ENCODE measurements around the gene TPO.
"Not testable (repeated sequence)": the region's sequence is repeated elsewhere in the genome, so short reads cannot be mapped to it uniquely, and the experiment has no call there.

TPO gene

DNA sequence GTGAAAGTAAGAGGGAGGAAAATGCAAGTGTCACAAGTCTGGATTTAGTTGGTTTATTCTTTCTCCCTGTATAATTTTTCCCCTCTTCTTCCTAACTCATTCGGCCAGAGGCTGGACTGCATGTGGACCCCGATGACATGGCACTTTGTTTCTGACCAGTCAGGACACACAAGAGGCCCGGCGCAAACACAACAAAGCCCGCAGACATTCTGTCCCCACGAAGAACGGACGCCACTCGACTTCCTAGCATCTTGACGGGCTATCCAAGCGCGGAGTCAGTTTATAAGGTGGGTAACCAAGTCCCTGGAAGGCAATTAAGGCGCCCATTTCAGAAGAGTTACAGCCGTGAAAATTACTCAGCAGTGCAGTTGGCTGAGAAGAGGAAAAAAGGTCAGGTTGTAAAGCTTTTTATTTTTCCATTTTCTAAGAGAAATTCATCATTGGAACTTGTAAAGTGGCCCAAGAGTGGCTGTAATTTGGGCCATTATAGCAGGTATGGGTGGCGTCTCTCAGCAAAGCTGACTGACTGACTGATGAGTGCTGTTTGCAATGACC lies at the start of gene TPO:
TSS of gene TPO (plus strand) at position 308 of the 555 bp plus-strand sequence. CDS start 946 bp downstream, outside the sequence.
- no peak for DNase-seq
- ATAC-seq, result no peak

DNA sequence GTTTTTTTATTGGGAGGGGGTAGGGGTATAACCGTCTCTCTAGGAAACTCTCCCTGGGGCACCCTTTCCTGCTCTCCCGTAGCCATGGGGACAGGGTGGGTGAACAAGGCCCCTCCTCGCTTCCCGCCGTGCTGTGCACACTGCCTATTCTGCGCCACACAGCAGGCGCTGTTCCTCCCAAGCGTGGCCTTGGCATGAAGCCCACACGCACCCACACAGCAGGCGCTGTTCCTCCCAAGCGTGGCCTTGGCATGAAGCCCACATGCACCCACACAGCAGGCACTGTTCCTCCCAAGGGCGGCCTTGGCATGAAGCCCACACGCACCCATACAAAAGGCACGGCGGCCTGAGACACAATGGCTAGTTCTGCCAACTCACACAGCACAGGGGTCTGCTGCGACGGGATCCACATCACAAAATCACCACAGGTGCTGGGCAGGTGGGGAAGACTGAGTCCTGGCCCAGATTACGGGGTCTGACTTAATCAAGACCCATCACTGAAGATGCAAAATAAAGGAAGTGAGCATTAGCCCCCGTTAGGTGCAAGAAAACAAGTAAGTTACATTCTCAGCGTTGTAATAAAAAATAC lies 46.6 kb upstream of the TPO start:
- ATAC-seq, result peak; percentile 23

DNA sequence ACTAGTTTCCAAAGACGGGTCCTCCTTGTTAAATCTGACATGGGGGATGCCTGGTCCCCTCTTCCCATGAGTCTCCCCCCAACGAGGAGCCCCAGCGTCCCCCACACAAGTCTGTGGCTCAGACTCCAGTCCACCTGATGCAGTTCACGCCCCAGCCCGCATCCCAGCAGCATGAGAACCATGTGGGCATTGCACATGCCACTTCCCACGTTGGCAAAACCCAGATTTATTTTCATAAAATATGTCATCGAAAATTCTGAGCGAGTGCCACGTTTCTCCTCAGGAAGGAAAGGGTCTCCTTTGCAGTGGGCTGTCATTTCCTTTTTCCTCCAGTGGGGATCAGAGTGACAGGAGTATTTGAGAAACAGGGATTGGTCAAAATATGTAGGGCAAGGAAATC lies 45.7 kb upstream of the TPO start:
- DNase-seq (no peak), ATAC-seq (no peak)

More for the DNA sequence above, 46.6 kb upstream of the TPO start:
- DNase-seq, result peak; percentile 14

DNA sequence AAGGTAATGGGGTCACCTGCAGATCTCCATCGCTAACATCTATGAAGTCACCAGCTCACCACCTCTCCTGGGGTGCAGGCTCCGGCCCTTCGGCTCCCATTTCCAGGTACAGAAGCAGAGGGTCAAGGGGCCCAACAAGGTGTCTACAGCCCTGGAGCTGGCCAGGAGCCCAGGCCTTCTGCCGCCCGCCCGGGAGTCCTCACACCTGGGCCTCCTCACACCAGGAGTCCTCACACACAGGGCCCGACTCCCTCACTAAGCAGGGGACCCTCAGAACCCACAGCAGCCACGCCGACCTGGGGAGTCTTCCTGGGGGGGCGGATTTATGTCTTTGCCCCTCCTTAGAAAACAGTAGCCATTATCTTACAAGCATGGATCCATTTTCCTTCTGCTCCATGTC lies 43.4 kb upstream of the TPO start:
- DNase-seq (no peak), ATAC-seq (no peak)

DNA sequence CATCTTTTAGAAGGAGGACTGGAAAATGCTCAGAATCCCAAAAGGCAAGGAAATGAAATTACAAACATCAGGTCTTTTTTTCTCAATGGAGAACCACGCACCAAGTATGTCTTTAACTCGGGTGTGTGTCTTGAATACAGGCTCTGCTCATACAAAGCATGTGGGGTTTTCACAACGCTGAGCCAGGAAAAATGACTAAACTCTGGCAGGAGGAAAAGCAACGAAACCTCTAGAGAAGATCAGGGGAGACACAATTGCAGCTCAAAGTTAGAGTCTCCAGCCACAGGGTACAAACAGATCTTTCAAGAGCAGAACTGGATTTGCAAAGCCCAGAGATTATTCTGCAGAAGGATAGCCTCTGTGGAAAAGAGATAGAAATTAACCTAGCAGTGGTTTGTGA lies 42.8 kb upstream of the TPO start:
- ATAC-seq (no peak), DNase-seq (no peak)

DNA sequence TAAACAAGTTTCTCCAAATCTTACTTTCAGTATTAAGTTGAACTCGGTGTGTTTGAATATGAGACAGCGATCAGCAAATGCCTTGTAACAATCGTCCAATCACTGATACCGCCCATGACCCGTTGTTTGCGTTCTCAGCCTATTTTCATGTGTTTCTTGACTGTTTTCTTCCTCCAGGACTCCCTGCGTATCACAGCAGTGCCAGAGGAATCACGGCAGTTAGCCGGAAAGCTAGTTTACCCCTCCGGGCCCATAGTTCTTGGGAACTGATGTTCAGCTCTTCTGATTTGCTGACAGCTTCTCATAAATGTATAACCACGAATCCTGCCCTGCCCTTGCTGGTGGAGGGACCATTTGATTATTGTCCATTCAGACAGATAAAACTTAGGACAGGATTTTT lies 42.2 kb upstream of the TPO start:
- no peak for ATAC-seq
- DNase-seq, result no peak

DNA sequence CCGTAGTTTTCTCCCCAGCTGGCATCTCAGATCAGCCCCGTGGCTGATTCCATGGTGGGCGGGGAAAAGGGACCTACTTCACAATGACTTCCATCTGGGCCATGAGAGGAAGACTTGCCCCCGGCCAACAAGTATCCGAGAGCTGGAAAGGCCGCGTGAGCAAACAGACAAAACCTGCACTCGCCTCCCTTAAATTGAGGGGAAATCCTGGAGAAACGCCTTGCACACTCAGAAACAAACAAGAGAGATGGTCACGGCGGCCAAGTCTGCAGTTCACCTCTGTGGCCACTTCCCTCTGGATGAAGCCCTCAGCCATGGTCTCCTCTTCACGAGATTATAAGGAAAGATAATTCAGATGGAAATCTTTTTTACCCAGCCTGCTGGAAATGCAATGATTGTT lies 39.4 kb upstream of the TPO start:
- ATAC-seq (no peak), DNase-seq (no peak)

DNA sequence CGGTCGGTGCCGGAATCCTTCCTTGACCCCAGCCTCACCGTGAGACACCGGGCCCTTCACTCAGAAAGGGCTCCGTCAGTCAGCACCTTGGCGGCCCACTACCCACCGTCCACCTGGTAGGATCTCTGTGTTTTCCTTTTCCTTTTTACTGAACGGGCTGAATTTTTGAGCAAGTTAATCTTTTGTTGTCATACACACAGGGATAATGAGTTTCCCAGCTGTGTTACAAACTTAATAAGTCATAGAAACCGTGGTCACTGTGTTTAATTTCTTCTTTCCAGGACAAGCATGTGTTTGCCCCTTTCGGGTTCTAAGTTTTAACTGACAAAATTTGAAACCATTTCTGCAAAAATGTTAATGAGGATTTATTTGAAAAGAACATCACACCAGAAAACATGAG lies 39.0 kb upstream of the TPO start:
- DNase-seq (no peak), ATAC-seq (no peak)

DNA sequence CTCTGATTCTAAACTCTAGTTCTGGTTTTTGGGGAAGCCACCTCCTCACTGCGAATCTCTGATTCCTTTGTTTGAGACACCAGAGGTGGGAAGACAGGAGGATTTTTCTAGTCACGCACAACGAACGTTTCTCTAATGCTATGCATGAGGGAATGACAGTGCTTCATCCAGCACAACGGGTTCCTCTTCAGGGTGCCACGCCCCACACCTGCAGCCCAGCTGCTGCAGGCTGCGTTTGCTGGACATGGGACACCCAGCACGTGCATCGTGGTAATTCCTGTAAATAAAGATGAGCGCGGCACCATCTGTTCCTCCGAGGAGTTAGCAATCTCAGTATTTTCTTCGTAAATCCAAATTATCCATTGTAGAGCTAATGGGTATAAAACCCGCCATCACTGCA lies 37.5 kb upstream of the TPO start:
- DNase-seq, result no peak
- ATAC-seq, result no peak

DNA sequence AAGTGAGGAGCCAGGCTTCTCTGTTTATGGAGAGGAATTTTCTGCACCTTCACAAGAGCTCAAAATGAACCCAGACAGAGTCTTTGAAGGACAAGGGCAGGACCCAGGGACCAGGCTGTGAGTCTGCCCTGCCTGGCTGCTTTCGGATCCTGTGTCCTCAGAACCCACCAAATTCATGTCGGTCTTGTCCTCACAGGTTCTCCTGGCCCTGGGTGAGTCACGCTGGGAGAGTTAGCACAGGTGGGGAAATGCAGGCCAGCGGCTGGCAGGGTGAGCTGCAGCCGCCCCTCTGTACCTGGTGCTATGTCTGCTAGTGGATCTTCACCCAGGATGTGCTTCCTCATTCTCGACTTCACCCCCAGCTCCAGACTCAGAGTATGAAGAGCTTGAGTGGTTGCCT lies 35.8 kb upstream of the TPO start:
- ATAC-seq (no peak), DNase-seq (no peak)

DNA sequence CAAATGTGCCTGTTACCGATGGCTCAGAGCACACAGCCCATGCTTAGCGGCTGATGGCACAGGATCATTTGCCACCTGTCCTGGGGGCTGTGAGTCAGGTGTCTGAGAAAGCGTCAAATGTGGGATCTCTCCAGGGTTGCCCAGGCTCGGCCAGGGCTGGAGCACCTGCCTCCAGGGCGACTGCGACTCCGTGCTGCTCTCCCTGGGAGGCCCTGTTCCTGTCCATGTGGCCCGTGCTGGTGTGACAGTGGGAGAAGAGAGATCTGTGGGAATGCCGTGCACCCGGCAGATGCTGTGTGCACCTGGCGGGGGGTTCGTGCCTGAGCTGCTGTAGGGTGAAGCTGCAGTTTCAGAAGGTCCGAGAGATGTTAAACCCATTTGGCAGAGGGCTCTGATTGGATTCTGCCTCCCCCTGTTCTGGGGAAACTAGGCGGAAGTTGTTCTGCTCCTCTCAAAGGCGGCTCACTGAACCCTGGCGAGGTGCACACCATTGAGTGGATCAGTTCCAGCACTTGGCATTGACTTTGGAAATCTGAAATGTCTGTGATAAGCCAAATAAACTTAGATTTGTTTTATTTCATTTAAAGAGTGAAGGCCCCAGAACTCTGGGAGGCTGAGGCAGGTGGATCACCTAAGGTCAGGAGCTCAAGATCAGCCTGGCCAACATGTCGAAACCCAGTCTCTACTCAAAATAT lies 34.7 kb upstream of the TPO start:
- ATAC-seq (no peak), DNase-seq (no peak)

DNA sequence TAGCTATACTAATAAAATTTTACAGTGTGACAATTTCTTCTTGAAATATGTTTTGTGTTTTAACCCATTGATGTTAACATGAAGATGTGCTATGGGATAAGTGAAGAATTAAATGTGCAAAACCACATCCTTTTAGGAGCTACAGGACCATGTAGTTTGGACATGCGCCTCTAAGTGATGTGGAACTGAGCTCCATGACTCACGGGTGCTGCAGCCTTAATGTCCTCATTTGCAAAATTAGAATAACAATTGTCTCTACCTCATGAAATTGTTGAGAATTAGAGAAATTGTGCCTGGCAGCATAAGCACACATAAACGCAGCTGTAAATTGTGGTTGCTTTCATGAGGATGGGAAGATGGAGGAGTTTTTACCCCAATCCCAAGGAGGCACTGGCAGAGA lies 31.6 kb upstream of the TPO start:
- DNase-seq (no peak), ATAC-seq (no peak)

DNA sequence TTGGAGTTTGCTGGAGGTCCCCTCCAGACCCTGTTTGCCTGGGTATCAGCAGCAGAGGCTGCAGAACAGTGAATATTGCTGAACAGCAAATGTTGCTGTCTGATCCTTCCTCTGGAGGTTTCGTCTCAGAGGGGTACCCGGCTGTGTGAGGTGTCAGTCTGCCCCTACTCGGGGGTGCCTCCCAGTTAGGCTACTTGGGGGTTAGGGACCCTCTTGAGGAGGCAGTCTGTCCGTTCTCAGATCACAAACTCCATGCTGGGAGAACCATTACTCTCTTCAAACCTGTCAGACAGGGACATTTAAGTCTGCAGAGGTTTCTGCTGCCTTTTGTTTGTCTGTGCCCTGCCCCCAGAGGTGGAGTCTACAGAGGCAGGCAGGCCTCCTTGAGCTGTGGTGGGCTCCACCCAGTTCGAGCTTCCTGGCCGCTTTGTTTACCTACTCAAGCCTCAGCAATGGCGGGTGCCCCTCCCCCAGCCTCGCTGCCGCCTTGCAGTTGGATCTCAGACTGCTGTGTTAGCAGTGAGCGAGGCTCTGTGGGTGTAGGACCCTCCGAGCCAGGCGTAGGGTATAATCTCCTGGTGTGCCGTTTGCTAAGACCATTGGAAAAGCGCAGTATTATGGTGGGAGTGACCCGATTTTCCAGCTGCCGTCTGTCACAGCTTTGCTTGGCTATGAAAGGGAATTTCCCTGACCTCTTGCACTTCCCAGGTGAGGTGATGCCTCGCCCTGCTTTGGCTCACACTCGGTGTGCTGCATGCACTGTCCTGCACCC lies 25.1 kb upstream of the TPO start:
- not testable (repeated sequence) for DNase-seq, ATAC-seq

DNA sequence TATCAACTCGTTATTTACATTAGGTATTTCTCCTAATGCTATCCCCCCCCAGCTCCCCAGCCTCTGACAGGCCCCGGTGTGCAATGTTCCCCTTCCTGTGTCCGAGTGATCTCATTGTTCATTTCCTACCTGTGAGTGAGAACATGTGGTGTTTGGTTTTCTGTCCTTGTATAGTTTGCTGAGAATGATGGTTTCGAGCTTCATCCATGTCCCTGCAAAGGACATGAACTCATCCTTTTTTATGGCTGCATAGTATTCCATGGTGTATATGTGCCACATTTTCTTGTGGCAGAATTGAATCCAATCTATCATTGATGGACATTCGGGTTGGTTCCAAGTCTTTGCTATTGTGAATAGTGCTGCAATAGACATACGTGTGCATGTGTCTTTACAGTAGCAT lies 23.1 kb upstream of the TPO start:
- not testable (repeated sequence) for DNase-seq, ATAC-seq

DNA sequence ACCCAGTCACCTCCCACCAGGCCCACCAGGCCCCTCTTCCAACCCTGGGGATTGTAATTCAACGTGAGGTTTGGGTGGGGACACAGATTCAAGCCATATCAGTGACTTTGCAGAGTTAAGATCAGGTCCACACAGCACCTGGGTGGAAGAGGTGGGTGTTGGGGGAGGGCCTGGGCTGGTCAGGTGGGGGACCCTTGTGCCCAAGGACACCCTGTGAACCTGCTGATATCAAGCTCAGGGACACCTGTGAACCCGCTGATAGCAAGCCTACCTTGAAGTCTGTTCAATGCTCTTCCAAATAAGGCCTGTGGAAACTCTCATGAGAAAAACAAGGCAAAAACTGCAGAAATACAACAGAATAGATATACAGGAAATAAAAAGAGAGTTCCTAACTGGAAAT lies 19.9 kb upstream of the TPO start:
- ATAC-seq, result no peak
- DNase-seq, result no peak

DNA sequence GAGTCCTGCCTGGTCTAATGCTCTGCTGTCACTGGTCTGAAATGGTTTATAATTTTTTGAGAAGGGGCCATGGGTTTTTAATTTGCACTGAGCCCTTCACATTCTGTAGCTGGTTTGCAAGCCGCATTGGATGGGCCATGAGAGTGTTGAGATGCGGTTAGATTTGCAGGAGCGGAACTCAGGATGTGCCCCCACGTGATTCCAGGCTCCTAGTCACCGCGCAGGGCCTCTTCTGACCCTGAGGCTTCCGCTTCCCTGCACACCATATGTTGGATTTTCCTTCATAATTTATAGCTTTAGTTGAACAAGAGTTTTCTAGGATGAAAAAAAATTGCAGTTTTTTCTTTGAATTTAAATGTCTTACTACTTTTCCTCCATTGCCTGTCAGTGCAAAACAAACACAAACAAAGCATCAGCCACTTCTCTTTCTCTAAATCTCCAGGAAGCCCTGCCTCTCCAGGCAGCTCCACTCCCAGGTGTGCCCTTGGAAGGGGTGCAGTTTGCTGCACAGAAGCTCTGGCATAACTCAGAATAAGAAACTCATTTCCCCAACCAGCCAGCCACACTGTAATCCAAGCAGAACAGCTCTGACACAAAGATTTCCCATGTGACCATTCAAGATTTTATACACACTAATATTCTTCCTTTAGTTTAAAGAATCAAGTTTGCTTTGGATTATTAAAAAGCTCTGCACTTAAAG lies 18.4 kb upstream of the TPO start:
- ATAC-seq (no peak), DNase-seq (no peak)

DNA sequence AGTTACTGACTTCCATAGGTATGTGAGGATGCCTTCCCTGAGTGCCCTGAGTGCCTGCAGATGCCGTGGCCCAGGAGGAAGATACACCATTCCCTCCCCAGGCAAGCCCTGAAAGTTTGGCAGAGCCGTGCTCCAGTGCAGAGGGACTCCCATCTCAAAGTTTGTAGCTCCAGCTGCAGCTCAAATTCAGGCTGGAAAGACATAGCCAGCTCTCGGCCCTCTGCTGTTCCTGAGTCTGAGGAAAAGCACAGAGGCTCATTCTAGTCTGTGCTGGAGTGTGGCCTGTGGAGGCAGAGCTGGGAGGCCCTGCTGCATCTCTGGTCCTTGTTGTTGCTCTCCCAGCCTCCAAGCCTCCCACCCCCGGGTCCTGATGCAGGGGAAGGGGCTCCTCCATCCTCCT lies 15.9 kb upstream of the TPO start:
- ATAC-seq, result no peak
- DNase-seq, result no peak

DNA sequence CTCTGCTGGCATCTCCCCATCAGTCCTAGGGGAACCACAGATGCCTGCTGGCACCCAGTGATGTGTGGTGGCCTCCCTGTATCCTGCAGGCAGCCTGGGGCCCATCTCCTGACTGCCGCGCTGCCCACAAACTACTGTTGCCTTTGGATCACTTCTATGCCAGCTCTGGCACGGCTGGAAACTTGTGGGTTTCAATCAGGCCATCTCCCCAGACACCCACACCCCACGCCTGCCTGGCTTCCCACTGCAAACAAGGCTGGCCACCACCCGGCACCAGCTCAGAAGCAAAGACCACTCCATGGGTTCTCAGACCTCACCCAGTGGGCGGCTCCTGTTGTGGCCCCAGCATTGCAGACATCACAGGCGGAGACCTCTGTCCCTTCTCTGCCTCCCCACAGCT lies 15.1 kb upstream of the TPO start:
- no peak for DNase-seq
- ATAC-seq, result no peak

DNA sequence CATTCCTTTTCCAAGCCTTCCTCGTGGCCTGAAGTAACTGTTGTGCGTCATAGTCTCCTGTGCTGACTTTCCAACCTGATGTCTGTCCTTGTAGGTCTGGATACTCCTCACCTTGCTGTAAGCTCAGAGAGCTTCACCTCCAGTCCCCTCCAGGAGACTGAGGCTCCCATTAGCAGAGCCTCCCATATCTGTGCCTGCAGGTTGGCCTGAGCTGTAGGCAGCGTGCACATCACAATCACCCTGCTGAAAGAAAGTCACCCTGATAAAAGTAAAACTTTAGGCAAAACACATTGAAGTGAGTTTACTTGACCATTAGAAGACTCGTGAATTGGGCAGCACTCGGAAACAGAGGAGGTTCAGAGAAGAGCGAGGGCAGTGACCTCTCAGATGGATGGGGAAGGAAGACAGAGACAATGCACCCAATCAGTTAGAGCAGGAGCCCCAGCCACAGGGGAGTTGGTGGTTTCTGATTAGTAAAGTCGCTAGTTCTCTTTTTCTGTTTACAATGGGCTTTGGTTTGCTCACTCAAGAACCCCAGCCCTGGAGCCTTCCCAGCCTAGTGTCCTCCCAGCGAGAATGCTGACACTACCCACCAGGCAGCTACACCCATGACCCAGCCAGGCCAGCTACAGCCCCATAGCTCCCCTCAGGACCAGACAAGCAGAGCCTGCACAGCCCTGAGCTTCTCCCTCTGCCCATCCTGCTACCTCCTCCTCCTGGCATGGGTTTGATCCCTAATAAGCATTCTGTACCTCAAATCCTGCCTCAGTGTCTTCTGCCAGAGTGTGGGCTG lies 12.1 kb upstream of the TPO start:
- ATAC-seq (no peak), DNase-seq (no peak)

DNA sequence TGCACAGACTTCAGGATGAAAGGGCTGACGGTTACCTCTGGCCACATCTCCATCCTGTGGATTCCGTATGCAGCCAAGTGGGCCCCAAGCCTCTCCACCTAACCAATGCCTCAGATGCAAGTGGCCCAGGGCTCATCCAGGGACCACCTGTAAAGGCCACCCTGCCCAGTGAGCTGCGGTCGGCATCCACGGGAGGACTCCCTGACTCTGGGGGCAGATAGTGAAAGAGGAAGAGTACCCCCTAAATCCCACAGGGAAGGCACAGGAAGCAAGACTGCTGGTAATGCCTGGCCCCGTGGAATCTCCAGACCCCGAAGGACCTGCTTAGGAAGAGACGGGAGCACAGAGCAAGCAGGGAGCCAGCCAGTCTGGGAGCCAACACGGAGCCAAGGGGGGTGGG lies 11.2 kb upstream of the TPO start:
- no peak for ATAC-seq
- DNase-seq, result no peak

DNA sequence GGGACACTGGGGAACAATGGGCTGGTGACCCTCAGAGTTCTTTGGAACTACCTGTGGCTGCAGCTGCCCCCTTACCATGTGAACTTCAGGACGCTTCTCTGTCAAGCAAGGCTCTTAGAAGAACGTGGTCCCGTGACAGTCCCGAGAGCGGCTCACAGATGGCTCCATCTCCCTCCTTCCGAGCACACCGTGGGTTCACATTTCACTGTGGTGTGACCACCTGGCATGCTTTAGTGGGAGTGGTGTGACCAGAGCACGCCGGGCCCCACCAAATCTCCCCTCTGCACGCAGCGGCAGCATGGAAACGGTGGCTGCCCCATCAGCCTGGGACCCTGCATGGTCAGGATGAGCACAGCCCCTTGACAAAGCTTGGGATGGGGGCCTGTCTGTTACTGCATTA lies 9.7 kb upstream of the TPO start:
- DNase-seq (no peak), ATAC-seq (no peak)

DNA sequence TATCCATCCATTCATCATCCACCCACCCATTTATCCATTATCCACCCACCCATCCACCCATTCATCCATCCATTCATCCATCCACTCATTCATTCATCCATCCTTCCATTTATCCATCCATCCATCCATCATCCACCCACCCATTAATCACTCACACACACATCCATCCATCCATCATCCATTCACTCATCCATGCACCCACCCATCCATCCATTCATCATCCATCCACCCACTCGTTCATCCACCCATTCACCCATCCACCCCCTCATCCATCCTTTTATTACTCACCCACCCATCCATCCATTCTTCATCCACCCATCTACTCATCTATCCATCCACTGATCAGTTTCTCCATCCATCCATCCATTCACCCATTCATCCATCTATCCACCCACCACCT lies 8.1 kb upstream of the TPO start:
- ATAC-seq, result no peak

More for the DNA sequence above, 8.1 kb upstream of the TPO start:
- DNase-seq, result no peak
